Choroid plexus epithelial cell (primary cell): ENCODE data around the gene CNTRL.

Experiments
- DNase-seq: peaks from one replicate; pipeline ENCODE4 v3.0.0-alpha.2; 2010; ENCODE audit warnings: low read depth
- H3K4me3 ChIP-seq: 2 replicates; pipeline ENCODE4 v1.5.1; 2011; ENCODE audit warnings: low read depth, mild to moderate bottlenecking, control low read depth, low read length, moderate library complexity
- CTCF ChIP-seq: conservative IDR thresholded peaks from 2 replicates; pipeline ENCODE4 v1.5.1; 2011; ENCODE audit warnings: low read depth, mild to moderate bottlenecking, control low read depth, inconsistent platforms, low read length, moderate library complexity

The CNTRL gene

GRCh38 chr9:121207371-121207940 is 132.7 kb downstream of the CNTRL start:
- TF ChIP-seq CTCF = no peak

GRCh38 chr9:121210536-121210935 is 135.8 kb downstream of the CNTRL start:
- no peak for TF ChIP-seq CTCF
- no peak for DNase-seq
- H3K4me3 ChIP-seq = no peak overlapping the region

More at GRCh38 chr9:121207371-121207940, 132.7 kb downstream of the CNTRL start:
- no peak overlapping the region for H3K4me3 ChIP-seq
- DNase-seq = no peak

GRCh38 chr9:121213136-121213806 is 138.5 kb downstream of the CNTRL start:
- DNase-seq = peak; percentile 92
- H3K4me3 ChIP-seq = no peak overlapping the region
- peak; percentile 100 for TF ChIP-seq CTCF

GRCh38 chr9:121214005-121214404 is 139.2 kb downstream of the CNTRL start:
- TF ChIP-seq CTCF = no peak
- H3K4me3 ChIP-seq = no peak overlapping the region
- no peak for DNase-seq

GRCh38 chr9:121216271-121216805 is 141.6 kb downstream of the CNTRL start:
- no peak for TF ChIP-seq CTCF
- no peak overlapping the region for H3K4me3 ChIP-seq
- DNase-seq = no peak

GRCh38 chr9:121217609-121218292 is 143.0 kb downstream of the CNTRL start:
- no peak for TF ChIP-seq CTCF
- H3K4me3 ChIP-seq = no peak overlapping the region
- peak; percentile 39 for DNase-seq
